ENCODE data around the gene PARP3.

PARP3 gene

GRCh38 chr3:51934139-51934850, 7.9 kb upstream of the PARP3 start:
- FAIRE-seq: no peak

- FAIRE-seq: no peak
These were observed 6.9 kb upstream of the PARP3 start for GRCh38 chr3:51934991-51935885.

- no peak for FAIRE-seq
These were observed 6.0 kb upstream of the PARP3 start for GRCh38 chr3:51935886-51936755.

- no peak for FAIRE-seq
These were observed 5.1 kb upstream of the PARP3 start for GRCh38 chr3:51937014-51937413.

- FAIRE-seq: no peak
These were observed 4.3 kb upstream of the PARP3 start for GRCh38 chr3:51937611-51938450.

GRCh38 chr3:51938780-51939425, 3.3 kb upstream of the PARP3 start:
- FAIRE-seq: no peak

- FAIRE-seq: no peak
These were observed 1.3 kb upstream of the PARP3 start for GRCh38 chr3:51940648-51941462.

GRCh38 chr3:51941463-51941797, 733 bp upstream of the PARP3 start:
- no peak for FAIRE-seq

GRCh38 chr3:51942603-51943450, 664 bp downstream of the PARP3 start:
- no peak for FAIRE-seq

- FAIRE-seq: no peak
These were observed 1.6 kb downstream of the PARP3 start for GRCh38 chr3:51943451-51944391.

- FAIRE-seq: no peak
These were observed 2.4 kb downstream of the PARP3 start for GRCh38 chr3:51944451-51945021.

GRCh38 chr3:51945031-51945840, 3.1 kb downstream of the PARP3 start:
- no peak for FAIRE-seq

GRCh38 chr3:51945926-51946705, 4.0 kb downstream of the PARP3 start:
- no peak for FAIRE-seq

GRCh38 chr3:51946796-51947195, 4.6 kb downstream of the PARP3 start:
- FAIRE-seq: no peak

GRCh38 chr3:51947215-51947900, 5.2 kb downstream of the PARP3 start:
- no peak for FAIRE-seq

- no peak for FAIRE-seq
These were observed 5.9 kb downstream of the PARP3 start for GRCh38 chr3:51948016-51948580.

All from A204.1 (cell line).